ENCODE results near the gene FRS2. TPM values are rescaled to one million over a fixed set of nuclear protein-coding genes. Genes with fewer than 3 reads are reported as not detected.

The FRS2 gene
- total RNA-seq, 1 donor from 2014 or later, result 31.4 TPM

GRCh38 chr12:69620921-69621320, 150.7 kb downstream of the FRS2 start:
- Mint-ChIP-seq H3K27ac (ENCODE audit: unreplicated experiment) (no peak overlapping the region), H3K27me3 (ENCODE audit: low read depth) (no peaks in the 10 kb centered on the region), H3K36me3 (ENCODE audit: low read depth) (no peaks in the 10 kb centered on the region), H3K9me3 (peaks cover 5% of the 10 kb centered on the region), H3K4me3 (no peak overlapping the region), H3K4me1 (no peaks in the 10 kb centered on the region)
- DNase-seq (ENCODE audit: low read depth, low spot score), result no peak
- TF ChIP-seq CTCF (conservative IDR thresholded peaks at IDR 0.05), result no peak

- TF ChIP-seq CTCF (conservative IDR thresholded peaks at IDR 0.05), result no peak
- peaks cover 5% of the 10 kb centered on the region for H3K9me3 Mint-ChIP-seq
- H3K27ac Mint-ChIP-seq (ENCODE audit: unreplicated experiment), result no peak overlapping the region
- H3K4me1 Mint-ChIP-seq, result no peaks in the 10 kb centered on the region
- no peaks in the 10 kb centered on the region for H3K27me3 Mint-ChIP-seq (ENCODE audit: low read depth)
- DNase-seq (ENCODE audit: low read depth, low spot score), result no peak
- H3K36me3 Mint-ChIP-seq (ENCODE audit: low read depth), result no peaks in the 10 kb centered on the region
- no peak overlapping the region for H3K4me3 Mint-ChIP-seq
These were observed 151.4 kb downstream of the FRS2 start for GRCh38 chr12:69621551-69621950.

GRCh38 chr12:69623970-69624369, 153.8 kb downstream of the FRS2 start:
- TF ChIP-seq CTCF (conservative IDR thresholded peaks at IDR 0.05), result no peak
- H3K36me3 Mint-ChIP-seq (ENCODE audit: low read depth), result no peaks in the 10 kb centered on the region
- peaks cover 2% of the 10 kb centered on the region for H3K9me3 Mint-ChIP-seq
- H3K4me1 Mint-ChIP-seq, result no peaks in the 10 kb centered on the region
- H3K27ac Mint-ChIP-seq (ENCODE audit: unreplicated experiment), result no peak overlapping the region
- H3K27me3 Mint-ChIP-seq (ENCODE audit: low read depth), result no peaks in the 10 kb centered on the region
- no peak for DNase-seq (ENCODE audit: low read depth, low spot score)
- H3K4me3 Mint-ChIP-seq, result no peak overlapping the region

GRCh38 chr12:69627501-69627900, 157.3 kb downstream of the FRS2 start:
- TF ChIP-seq CTCF (conservative IDR thresholded peaks at IDR 0.05), result no peak
- Mint-ChIP-seq H3K4me1 (no peaks in the 10 kb centered on the region), H3K27me3 (ENCODE audit: low read depth) (no peaks in the 10 kb centered on the region), H3K9me3 (no peaks in the 10 kb centered on the region), H3K27ac (ENCODE audit: unreplicated experiment) (no peak overlapping the region), H3K4me3 (no peak overlapping the region), H3K36me3 (ENCODE audit: low read depth) (no peaks in the 10 kb centered on the region)
- DNase-seq (ENCODE audit: low read depth, low spot score), result no peak

Small RNA genes within 50 kb of the gene (microRNA-seq; reads per million reads assigned to microRNA genes)
- gene MIR3913-1 (not detected), gene MIR3913-2 (not detected)

Other genes starting within 250 kb of the FRS2 start
- gene CPSF6, start 230.8 kb upstream of the FRS2 start, total RNA-seq, result 172 and 190 TPM in 2 replicates
- gene LYZ, start 122.0 kb upstream of the FRS2 start, total RNA-seq, result 0.26 TPM in 1 of 2 replicates, not detected in the other
- gene YEATS4, start 110.6 kb upstream of the FRS2 start, total RNA-seq, result 33.9 and 39.7 TPM in 2 replicates
- 388 and 392 TPM in 2 replicates for gene CCT2, start 115.1 kb downstream of the FRS2 start, total RNA-seq
- gene LRRC10, start 140.5 kb downstream of the FRS2 start, total RNA-seq, result not detected in 2 replicates
- gene BEST3, start 228.9 kb downstream of the FRS2 start, total RNA-seq, result not detected in 2 replicates